HG03039 (cell line): Measurements from ENCODE around the gene FAM20A.
"Not testable (repeated sequence)": the region's sequence is repeated elsewhere in the genome, so short reads cannot be mapped to it uniquely, and the experiment has no call there.

Source experiments
- ATAC-seq: cut with Tn5 transposase; IDR thresholded peaks from one replicate; pipeline ENCODE4 v1.9.1; 2021; ENCODE audit warnings: mild to moderate bottlenecking, moderate library complexity; ENCODE audit not compliant: unreplicated experiment

The FAM20A gene

GRCh38 chr17:68505951-68506350 lies 95.2 kb downstream of the FAM20A start:
- no peak for ATAC-seq

GRCh38 chr17:68501074-68501473 lies 100.1 kb downstream of the FAM20A start:
- no peak for ATAC-seq

GRCh38 chr17:68499587-68499986 lies 101.6 kb downstream of the FAM20A start:
- ATAC-seq: no peak

- ATAC-seq: peak; percentile 17
Observed at GRCh38 chr17:68498479-68499326, 102.5 kb downstream of the FAM20A start.

- peak; percentile 88 for ATAC-seq
Observed at GRCh38 chr17:68497885-68498319, 103.3 kb downstream of the FAM20A start.

DNA sequence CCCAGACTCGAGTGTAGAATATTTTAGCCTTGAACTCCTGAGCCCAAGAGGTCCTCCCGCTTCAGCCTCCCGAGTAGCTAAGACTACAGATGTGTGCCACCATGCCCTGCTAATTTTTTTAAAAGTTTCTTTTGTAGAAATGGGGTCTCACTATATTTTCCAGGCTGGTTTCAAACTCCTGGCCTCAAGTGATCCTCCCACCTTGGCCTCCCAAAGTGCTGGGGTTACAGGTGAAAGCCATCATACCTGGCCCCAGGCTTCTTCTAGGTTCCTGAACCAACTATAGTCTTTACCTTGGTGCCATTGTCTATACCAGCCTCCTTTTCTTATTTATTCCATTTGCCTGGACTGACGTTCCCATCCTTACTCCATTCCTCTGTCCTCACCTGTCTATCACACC lies 106.1 kb downstream of the FAM20A start:
- no peak for ATAC-seq

GRCh38 chr17:68492394-68493054 lies 108.6 kb downstream of the FAM20A start:
- ATAC-seq: not testable (repeated sequence)

DNA sequence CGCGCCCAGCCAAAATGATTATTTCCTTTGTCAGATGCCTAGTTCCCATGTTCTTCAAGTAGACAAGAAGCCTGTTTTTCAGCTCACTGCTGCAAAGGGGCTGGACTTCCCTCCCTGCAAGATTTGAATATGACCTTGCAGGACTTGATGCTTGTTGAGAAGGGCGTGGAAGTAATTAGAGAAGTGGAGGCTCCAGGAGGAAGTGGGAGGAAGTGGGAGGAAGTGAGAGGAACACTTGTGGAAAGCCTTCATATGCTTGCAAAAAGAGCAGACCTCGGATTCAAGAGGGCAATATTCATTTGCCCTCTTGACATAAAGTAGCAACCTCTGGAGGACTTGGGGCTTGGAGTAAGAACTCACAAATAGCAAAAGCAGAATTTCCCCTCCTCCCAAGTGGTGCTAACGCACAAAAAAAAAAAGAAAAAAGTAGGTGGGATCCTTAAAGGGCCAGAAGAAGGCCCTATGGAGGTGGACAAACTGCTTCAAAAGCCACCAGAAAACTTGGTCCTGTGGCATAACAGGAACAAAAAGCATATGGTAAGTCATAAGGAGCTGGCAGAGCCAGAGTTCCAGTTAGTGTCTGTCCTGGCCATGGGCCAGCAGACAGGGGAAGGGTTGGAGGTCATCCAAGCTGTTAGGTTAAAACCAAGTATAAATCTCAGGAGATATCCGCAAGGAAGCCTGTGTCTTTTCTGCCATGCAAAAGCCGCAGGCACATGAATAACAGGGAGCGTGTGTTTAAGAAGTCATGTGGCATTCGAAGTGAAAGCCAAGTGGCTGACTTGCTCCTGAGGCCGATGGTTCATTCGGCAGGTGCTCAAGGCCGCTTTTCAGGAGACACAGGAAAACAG lies 109.6 kb downstream of the FAM20A start:
- ATAC-seq: no peak

GRCh38 chr17:68489919-68490318 lies 111.2 kb downstream of the FAM20A start:
- ATAC-seq: no peak
